Vagina (tissue), 2 donors: Measurements from ENCODE around the gene APOBEC4.

Experiments used
- CTCF ChIP-seq, 3 experiments: fragments of 450-650 bp in 2 of 3; fragments of 200-600 bp in 1 of 3; sonication (generic) in 1 of 3; IDR thresholded peaks; one replicate each; pipeline ENCODE4 v1.5.1; 2017 to 2019; ENCODE audit warnings: antibody characterized with exemption in 3 of 3, mild to moderate bottlenecking in 2 of 3, moderate library complexity in 2 of 3
- POLR2AphosphoS5 ChIP-seq, 2 donors: sonication (generic); formaldehyde crosslinking; IDR thresholded peaks; one replicate each; pipeline ENCODE4 v1.9.0; 2017; ENCODE audit warnings: antibody characterized with exemption in 2 of 2, mild to moderate bottlenecking in 2 of 2, low read depth in 1 of 2; ENCODE audit not compliant: insufficient read depth in 1 of 2

- TF ChIP-seq POLR2AphosphoS5 (IDR thresholded peaks at IDR 0.05; ENCODE audit: insufficient read depth in 1 of 2, low read depth in 1 of 2) (no peak), CTCF (IDR thresholded peaks at IDR 0.05) (peak in 1 of 3 experiments; percentile 72)
These were observed 32.1 kb upstream of the APOBEC4 start for GRCh38 chr1:183685112-183685713.
